Tibial nerve (tissue), 4 donors: ENCODE data around the gene CYP26B1. TPM values are rescaled to one million over a fixed set of nuclear protein-coding genes. Genes with fewer than 3 reads are reported as not detected.

ENCODE experiments used
- DNase-seq, 2 donors: peaks; one replicate each; pipeline ENCODE4 v3.0.0-alpha.2; 2019; ENCODE audit warnings: low spot score in 2 of 2
- H3K27ac ChIP-seq, 4 donors: fragments of 200-600 bp; sonication (generic) in 3 of 4; one replicate each; pipeline ENCODE4 v1.5.1; 2017 to 2019; ENCODE audit warnings: mild to moderate bottlenecking in 1 of 4
- H3K27me3 ChIP-seq, 2 donors: fragments of 200-600 bp; sonication (generic) in 1 of 2; one replicate each; pipeline versions ENCODE4 v1.5.1 to v1.6.0; 2017 to 2019
- H3K36me3 ChIP-seq, 3 donors: fragments of 200-600 bp; sonication (generic); one replicate each; pipeline ENCODE4 v1.5.1; 2018 to 2019
- H3K4me1 ChIP-seq, 4 donors: fragments of 200-600 bp; sonication (generic) in 3 of 4; one replicate each; pipeline ENCODE4 v1.5.1; 2017 to 2019
- H3K4me3 ChIP-seq, 4 donors: fragments of 200-600 bp; sonication (generic) in 3 of 4; one replicate each; pipeline ENCODE4 v1.5.1; 2017 to 2019; ENCODE audit warnings: mild to moderate bottlenecking in 1 of 4, moderate library complexity in 1 of 4
- H3K9me3 ChIP-seq, 4 donors: fragments of 200-600 bp; sonication (generic) in 3 of 4; one replicate each; pipeline ENCODE4 v1.5.1; 2017 to 2019
- EP300 ChIP-seq, 2 donors: sonication (generic); formaldehyde crosslinking; IDR thresholded peaks; one replicate each; pipeline ENCODE4 v1.6.1; 2017; ENCODE audit warnings: antibody characterized with exemption in 2 of 2, mild to moderate bottlenecking in 1 of 2
- POLR2A ChIP-seq, 2 donors: fragments of 450-650 bp; IDR thresholded peaks; one replicate each; pipeline ENCODE4 v1.6.1; 2017; ENCODE audit warnings: antibody characterized with exemption in 2 of 2, mild to moderate bottlenecking in 2 of 2, moderate library complexity in 2 of 2
- WGBS, 2 donors: methylation state at CpG; one replicate each; pipeline ENCODE4 v1.1.5; 2018; 5-methylcytosine and 5-hydroxymethylcytosine counted together
- total RNA-seq, 4 donors: library from RNA; depleted of rRNA; stranded (reverse); fragments of >200 nt; gene quantifications; one replicate each; pipeline ENCODE4 v1.1.0, GENCODE V29; 2016
- TF ChIP-seq, protein P1 (sequence below), 5 experiments: fragments of 200-600 bp in 3 of 5; fragments of 450-650 bp in 2 of 5; sonication (generic) in 3 of 5; IDR thresholded peaks; one replicate each; pipeline ENCODE4 v1.5.1; 2016 to 2019; ENCODE audit warnings: antibody characterized with exemption in 5 of 5, mild to moderate bottlenecking in 3 of 5, moderate library complexity in 2 of 5

Gene CYP26B1
- total RNA-seq, 4 donors from 2014 or later, result 14.4 to 37.7 (median 34.2) TPM

DNA sequence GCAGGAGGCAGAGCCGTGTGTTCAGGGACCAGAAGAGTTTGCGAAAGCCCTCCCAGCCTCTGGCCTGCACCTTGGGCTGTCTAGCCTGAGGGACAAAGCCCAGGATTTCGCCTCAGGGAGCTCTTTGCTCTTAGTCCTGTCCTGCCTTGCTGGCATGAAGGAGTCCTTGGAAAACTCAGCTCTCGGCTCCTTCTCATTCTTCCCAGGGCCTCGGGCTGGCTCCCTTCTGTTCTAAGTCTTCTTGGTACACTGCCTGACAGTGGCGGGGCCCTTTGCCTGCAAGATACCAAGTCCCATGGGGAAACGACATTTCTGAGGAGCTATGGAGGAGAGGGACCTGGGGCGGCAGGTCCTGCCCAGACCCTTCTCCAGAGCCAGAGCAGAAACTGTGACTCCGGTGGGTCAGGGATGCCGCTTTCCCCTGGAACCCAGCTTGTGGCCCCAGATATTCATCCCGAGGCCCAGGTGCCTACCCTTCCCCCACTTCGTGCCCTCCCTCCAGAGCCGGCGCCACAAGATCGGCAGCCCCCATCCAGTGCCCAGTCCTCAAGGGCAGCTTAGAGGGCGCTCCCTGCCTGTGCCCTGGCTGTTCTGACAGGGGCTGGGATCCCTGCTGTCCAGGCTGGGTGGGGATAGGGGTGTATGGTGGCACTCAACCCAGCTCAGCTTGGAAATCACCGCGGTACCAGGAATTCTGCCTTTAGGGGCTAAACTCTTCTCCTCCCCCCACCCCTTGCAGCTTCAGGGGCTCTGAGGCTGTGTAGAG is 5.5 kb upstream of the CYP26B1 start:
- H3K4me3 ChIP-seq, result no peak overlapping the region
- H3K9me3 ChIP-seq, result no peaks in the 10 kb centered on the region
- peaks cover 0 to 22% (median 14%) of the 10 kb centered on the region in 4 donors for H3K4me1 ChIP-seq
- TF ChIP-seq, protein P1, sequence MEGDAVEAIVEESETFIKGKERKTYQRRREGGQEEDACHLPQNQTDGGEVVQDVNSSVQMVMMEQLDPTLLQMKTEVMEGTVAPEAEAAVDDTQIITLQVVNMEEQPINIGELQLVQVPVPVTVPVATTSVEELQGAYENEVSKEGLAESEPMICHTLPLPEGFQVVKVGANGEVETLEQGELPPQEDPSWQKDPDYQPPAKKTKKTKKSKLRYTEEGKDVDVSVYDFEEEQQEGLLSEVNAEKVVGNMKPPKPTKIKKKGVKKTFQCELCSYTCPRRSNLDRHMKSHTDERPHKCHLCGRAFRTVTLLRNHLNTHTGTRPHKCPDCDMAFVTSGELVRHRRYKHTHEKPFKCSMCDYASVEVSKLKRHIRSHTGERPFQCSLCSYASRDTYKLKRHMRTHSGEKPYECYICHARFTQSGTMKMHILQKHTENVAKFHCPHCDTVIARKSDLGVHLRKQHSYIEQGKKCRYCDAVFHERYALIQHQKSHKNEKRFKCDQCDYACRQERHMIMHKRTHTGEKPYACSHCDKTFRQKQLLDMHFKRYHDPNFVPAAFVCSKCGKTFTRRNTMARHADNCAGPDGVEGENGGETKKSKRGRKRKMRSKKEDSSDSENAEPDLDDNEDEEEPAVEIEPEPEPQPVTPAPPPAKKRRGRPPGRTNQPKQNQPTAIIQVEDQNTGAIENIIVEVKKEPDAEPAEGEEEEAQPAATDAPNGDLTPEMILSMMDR (IDR thresholded peaks at IDR 0.05), result no peak
- TF ChIP-seq EP300 (IDR thresholded peaks at IDR 0.05) (no peak), POLR2A (IDR thresholded peaks at IDR 0.05) (no peak)
- DNase-seq, result peak in 1 of 2 donors; percentile 1
- no peak overlapping the region for H3K27ac ChIP-seq
- no peaks in the 10 kb centered on the region for H3K36me3 ChIP-seq
- 89 to 93% methylated on average over 15 to 18 of the region's 18 CpGs for WGBS, 2 donors
- H3K27me3 ChIP-seq, result peaks cover under 1 to 45% of the 10 kb centered on the region in 2 donors

- DNase-seq, result peak; percentile 3 to 9
- TF ChIP-seq EP300 (IDR thresholded peaks at IDR 0.05), result no peak
- TF ChIP-seq, protein P1 (IDR thresholded peaks at IDR 0.05), result no peak
- TF ChIP-seq POLR2A (IDR thresholded peaks at IDR 0.05), result no peak
- 60 to 79% methylated on average over 2 of the region's 2 CpGs for WGBS, 2 donors
- Histone ChIP-seq H3K4me3 (no peak overlapping the region), H3K27me3 (peaks cover 2 to 57% of the 10 kb centered on the region in 2 donors), H3K9me3 (no peaks in the 10 kb centered on the region), H3K4me1 (peaks cover 0 to 45% (median 30%) of the 10 kb centered on the region in 4 donors), H3K27ac (no peak overlapping the region), H3K36me3 (no peaks in the 10 kb centered on the region)
Measured at GRCh38 chr2:72150861-72151356, 3.2 kb upstream of the CYP26B1 start.

DNA sequence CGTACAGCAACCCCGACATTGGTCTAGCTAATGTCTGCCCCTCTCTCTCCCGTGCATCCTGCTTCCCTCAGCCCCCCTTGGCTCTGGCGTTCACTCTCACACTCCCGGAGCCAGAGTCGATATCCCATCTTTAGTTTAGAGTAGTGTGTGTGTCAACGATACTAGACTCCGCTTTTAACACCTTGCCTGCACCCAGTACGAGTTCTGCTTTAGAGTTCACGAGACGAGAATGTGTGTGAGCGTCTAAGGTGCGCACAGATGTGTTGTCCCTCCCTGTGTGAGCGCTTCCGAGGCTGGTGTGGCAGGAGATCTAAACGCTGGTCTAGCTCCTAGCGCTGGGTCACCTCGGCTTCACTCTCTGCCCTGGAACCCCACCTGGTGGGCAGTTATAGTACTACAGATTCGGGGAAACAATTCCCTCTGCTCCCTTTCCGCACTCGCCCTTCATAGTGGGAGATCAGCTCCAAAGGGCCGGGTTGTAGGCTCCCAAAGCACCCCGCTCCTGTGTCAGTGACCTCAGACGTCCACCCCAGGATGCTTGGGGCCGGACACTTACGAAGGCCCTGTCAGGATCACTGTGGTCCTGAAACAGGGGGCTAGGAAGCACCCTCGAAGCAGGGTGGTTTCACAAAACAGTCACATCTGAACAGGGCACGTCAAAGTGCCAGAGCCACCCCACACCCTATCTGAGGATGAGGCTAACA is 2.6 kb upstream of the CYP26B1 start:
- WGBS, 2 donors, result 6 to 8% methylated on average over 27 to 28 of the region's 28 CpGs
- Histone ChIP-seq H3K36me3 (no peaks in the 10 kb centered on the region), H3K27ac (no peak overlapping the region), H3K9me3 (no peaks in the 10 kb centered on the region), H3K4me3 (peak overlapping the region in 3 of 4 donors; percentile 20 to 56 (median 41)), H3K4me1 (peaks cover 0 to 51% (median 32%) of the 10 kb centered on the region in 4 donors), H3K27me3 (peaks cover 2 to 61% of the 10 kb centered on the region in 2 donors)
- peak; percentile 63 to 91 for DNase-seq
- TF ChIP-seq EP300 (IDR thresholded peaks at IDR 0.05), result no peak
- no peak for TF ChIP-seq POLR2A (IDR thresholded peaks at IDR 0.05)
- TF ChIP-seq, protein P1 (IDR thresholded peaks at IDR 0.05), result peak; percentile 79 to 96 (median 88)

GRCh38 chr2:72149556-72150156 is 2.0 kb upstream of the CYP26B1 start:
- TF ChIP-seq POLR2A (IDR thresholded peaks at IDR 0.05), result no peak
- TF ChIP-seq EP300 (IDR thresholded peaks at IDR 0.05), result no peak
- TF ChIP-seq, protein P1 (IDR thresholded peaks at IDR 0.05), result no peak
- Histone ChIP-seq H3K4me3 (peak overlapping the region in 3 of 4 donors; percentile 20 to 56 (median 41)), H3K27ac (peak overlapping the region in 1 of 4 donors; percentile 28), H3K27me3 (peaks cover 2 to 62% of the 10 kb centered on the region in 2 donors), H3K4me1 (peaks cover 0 to 57% (median 38%) of the 10 kb centered on the region in 4 donors), H3K36me3 (no peaks in the 10 kb centered on the region), H3K9me3 (no peaks in the 10 kb centered on the region)
- DNase-seq, result peak in 1 of 2 donors; percentile 8
- WGBS, 2 donors, result 2 to 4% methylated on average over 26 to 45 of the region's 45 CpGs
